Body of pancreas (tissue), 4 donors: ENCODE results near the gene THRA. TPM values are rescaled to one million over a fixed set of nuclear protein-coding genes. Genes with fewer than 3 reads are reported as not detected.

ENCODE experiments used
- ATAC-seq: fragments of 150-250 bp; one replicate; pipeline ENCODE4 v1.9.1; 2016
- DNase-seq, 4 donors: peaks; one replicate each; pipeline ENCODE4 v3.0.0-alpha.2; 2019
- H3K27ac ChIP-seq, 4 donors: fragments of 200-600 bp; sonication (generic); 1 replicate in 3 of 4; 2 replicates in 1 of 4; pipeline versions ENCODE4 v1.5.1 to v1.6.1; 2016 to 2019; ENCODE audit warnings: mild to moderate bottlenecking in 1 of 4, mixed read lengths in 1 of 4, moderate library complexity in 1 of 4
- H3K27me3 ChIP-seq, 2 donors: fragments of 200-600 bp; sonication (generic); one replicate each; pipeline ENCODE4 v1.6.0; 2016; ENCODE audit warnings: mild to moderate bottlenecking in 1 of 2
- H3K36me3 ChIP-seq, 2 donors: fragments of 200-600 bp; sonication (generic); replicated peaks in 1 of 2; 2 replicates each; pipeline ENCODE4 v1.5.1; 2016; ENCODE audit warnings: low read depth in 2 of 2; ENCODE audit not compliant: insufficient read depth in 1 of 2
- H3K4me1 ChIP-seq: fragments of 200-600 bp; sonication (generic); one replicate; pipeline ENCODE4 v1.6.0; 2016
- H3K4me3 ChIP-seq, 2 donors: fragments of 200-600 bp; sonication (generic); 1 replicate in 1 of 2; 2 replicates in 1 of 2; pipeline ENCODE4 v1.5.1; 2016 to 2019
- H3K9me3 ChIP-seq, 3 donors: fragments of 200-600 bp; sonication (generic); 1 replicate in 2 of 3; 2 replicates in 1 of 3; pipeline ENCODE4 v1.5.1; 2016
- POLR2A ChIP-seq, 3 donors: fragments of 450-650 bp; IDR thresholded peaks; one replicate each; pipeline ENCODE4 v1.6.1; 2016; ENCODE audit warnings: antibody characterized with exemption in 3 of 3, mild to moderate bottlenecking in 2 of 3
- WGBS, 2 donors: methylation state at CpG; one replicate each; pipeline ENCODE4 v1.1.5; 2017; 5-methylcytosine and 5-hydroxymethylcytosine counted together
- intact Hi-C: fragments of 100-400 bp; cut with DNase I; formaldehyde crosslinking; loops from one replicate; pipeline ENCODE4 v1.15.1; 2023
- total RNA-seq, 2 donors: library from RNA; depleted of rRNA; stranded (reverse); fragments of >200 nt; gene quantifications; one replicate each; pipeline ENCODE4 v1.1.0, GENCODE V29; 2016
- TF ChIP-seq, protein P1 (sequence below), 7 experiments: fragments of 450-650 bp in 4 of 7; fragments of 200-600 bp in 3 of 7; sonication (generic) in 3 of 7; IDR thresholded peaks; one replicate each; pipeline ENCODE4 v1.5.1; 2016 to 2019; ENCODE audit warnings: antibody characterized with exemption in 7 of 7

THRA gene
- total RNA-seq, 2 donors from 2014 or later, result 37.9 to 61.6 TPM

DNA sequence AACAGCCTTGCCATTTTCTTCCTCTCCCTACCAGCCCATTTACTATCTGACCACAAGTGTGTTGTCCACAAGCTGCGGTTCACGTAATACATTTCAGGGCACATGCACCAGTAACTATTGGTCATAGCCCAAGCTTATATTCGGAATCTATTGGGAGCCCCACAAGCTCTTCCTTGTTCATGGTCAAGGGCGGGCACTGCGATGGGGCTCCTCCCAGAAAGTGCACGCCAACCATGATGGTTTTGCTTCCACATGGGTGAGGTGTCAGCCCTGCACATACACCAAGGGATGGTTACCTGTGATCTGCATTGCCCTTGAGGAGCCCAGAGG is 12.1 kb downstream of the THRA start:
- DNase-seq (no peak), ATAC-seq (peak; percentile 17)
- Histone ChIP-seq H3K27ac (peak overlapping the region; percentile 90 to 98 (median 98)), H3K27me3 (no peaks in the 10 kb centered on the region), H3K9me3 (no peaks in the 10 kb centered on the region), H3K4me3 (no peak overlapping the region), H3K36me3 (no peaks in the 10 kb centered on the region), H3K4me1 (peaks cover 75% of the 10 kb centered on the region)
- intact Hi-C loops, result no loop called here
- TF ChIP-seq, protein P1, sequence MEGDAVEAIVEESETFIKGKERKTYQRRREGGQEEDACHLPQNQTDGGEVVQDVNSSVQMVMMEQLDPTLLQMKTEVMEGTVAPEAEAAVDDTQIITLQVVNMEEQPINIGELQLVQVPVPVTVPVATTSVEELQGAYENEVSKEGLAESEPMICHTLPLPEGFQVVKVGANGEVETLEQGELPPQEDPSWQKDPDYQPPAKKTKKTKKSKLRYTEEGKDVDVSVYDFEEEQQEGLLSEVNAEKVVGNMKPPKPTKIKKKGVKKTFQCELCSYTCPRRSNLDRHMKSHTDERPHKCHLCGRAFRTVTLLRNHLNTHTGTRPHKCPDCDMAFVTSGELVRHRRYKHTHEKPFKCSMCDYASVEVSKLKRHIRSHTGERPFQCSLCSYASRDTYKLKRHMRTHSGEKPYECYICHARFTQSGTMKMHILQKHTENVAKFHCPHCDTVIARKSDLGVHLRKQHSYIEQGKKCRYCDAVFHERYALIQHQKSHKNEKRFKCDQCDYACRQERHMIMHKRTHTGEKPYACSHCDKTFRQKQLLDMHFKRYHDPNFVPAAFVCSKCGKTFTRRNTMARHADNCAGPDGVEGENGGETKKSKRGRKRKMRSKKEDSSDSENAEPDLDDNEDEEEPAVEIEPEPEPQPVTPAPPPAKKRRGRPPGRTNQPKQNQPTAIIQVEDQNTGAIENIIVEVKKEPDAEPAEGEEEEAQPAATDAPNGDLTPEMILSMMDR (IDR thresholded peaks at IDR 0.05), result no peak
- TF ChIP-seq POLR2A (IDR thresholded peaks at IDR 0.05), result no peak
- 29 to 36% methylated on average over 6 of the region's 6 CpGs for whole genome bisulfite sequencing, 2 donors

DNA sequence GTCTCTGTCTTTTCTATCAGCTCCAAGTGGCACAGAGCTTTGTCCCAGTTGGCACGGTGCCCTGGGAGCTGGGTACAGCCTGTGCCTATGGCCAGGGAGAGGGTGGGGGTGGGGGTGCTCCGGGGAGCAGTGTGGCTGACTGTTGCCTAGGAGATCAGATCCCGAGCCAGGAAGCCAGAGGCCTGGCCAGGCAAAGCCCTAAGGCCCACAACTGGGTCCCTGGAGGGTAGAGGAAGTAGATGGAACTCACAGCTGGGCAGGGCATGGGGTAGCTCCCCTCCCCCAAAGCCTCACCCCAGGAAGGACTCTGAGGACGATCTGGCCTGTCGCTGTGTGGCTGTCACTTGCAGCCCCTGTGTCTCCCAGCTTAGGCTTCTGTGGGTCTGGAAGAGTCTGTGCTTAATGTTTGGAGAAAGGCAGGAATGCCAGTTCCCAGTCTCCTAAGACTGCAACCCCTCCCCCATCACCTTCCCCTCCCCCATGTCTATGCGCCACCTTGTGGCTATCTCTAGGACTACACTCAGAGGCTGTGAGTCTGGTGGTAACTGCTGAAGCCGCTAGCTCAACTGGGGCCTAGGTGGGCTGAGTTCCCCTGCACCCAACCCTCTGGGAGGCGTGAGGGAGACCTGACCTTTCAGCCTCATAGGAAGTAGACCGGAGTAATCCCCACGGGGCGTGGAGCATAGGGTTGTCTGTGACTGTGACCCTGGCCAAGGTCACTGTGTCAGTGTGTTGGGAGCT is 12.6 kb downstream of the THRA start:
- ATAC-seq (peak; percentile 81), DNase-seq (peak; percentile 93 to 98 (median 96))
- Histone ChIP-seq H3K27ac (peak overlapping the region; percentile 90 to 98 (median 98)), H3K4me3 (no peak overlapping the region), H3K9me3 (no peaks in the 10 kb centered on the region), H3K4me1 (peaks cover 70% of the 10 kb centered on the region), H3K36me3 (no peaks in the 10 kb centered on the region), H3K27me3 (no peaks in the 10 kb centered on the region)
- intact Hi-C loops, result no loop called here
- WGBS, 2 donors, result 0 to 4% methylated on average over 2 to 11 of the region's 11 CpGs
- TF ChIP-seq, protein P1 (IDR thresholded peaks at IDR 0.05), result peak; percentile 76 to 98 (median 89)
- TF ChIP-seq POLR2A (IDR thresholded peaks at IDR 0.05), result peak in 2 of 3 donors; percentile 47 to 51

DNA sequence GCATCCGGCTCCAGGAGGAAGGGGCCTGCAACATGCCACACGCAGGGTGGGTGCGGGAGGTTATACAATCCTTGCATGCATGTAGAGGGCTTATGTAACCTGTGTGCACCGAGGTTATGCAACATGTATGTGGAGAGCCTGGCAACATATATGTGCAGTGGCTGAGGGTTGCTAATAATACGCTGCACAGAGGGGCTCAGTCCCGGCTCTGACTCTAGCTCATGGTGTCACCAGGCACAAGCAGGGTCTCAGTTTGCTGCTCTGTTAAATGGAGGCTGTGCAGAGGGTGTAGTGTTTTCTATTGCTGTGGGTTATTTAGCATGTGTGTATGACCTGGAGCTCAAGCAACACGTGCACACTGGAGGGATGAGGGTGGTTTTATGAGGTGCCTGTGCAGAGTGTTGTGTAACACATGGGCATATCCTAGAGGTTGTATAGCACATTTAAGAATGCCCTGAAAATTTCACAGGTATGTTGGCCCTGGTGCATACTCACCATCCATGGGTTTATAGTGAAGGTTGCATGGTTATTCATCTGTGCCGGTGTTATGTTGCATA is 13.3 kb downstream of the THRA start:
- no peak for DNase-seq
- WGBS, 2 donors, result 28 to 42% methylated on average over 2 to 8 of the region's 8 CpGs
- Histone ChIP-seq H3K9me3 (no peaks in the 10 kb centered on the region), H3K4me1 (peaks cover 65% of the 10 kb centered on the region), H3K36me3 (no peaks in the 10 kb centered on the region), H3K4me3 (no peak overlapping the region), H3K27me3 (no peaks in the 10 kb centered on the region), H3K27ac (peak overlapping the region; percentile 90 to 98 (median 98))
- ATAC-seq, result no peak
- intact Hi-C loops, result no loop called here
- TF ChIP-seq, protein P1 (IDR thresholded peaks at IDR 0.05), result no peak
- TF ChIP-seq POLR2A (IDR thresholded peaks at IDR 0.05), result no peak

DNA sequence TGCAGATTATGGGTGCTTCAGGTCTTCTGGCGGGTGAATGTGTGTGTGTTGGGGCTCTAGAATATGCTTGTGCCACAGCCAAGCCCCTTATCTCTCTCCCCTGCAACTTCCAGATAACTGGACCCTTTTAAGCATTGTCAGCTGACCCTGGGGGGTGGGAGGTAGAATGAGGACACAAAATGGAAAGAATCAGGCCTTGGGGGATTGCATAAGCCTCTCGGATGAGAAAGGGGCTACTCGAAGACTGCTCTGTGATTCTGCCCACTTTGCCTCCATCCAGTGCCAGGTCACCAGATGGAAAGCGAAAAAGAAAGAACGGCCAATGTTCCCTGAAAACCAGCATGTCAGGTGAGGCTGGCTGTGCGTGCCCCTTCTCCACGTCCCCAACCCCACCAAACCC is 13.8 kb downstream of the THRA start:
- intact Hi-C loops, result no loop called here
- Histone ChIP-seq H3K36me3 (no peaks in the 10 kb centered on the region), H3K4me1 (peaks cover 63% of the 10 kb centered on the region), H3K4me3 (no peak overlapping the region), H3K27ac (peak overlapping the region; percentile 90 to 98 (median 98)), H3K27me3 (no peaks in the 10 kb centered on the region), H3K9me3 (no peaks in the 10 kb centered on the region)
- 76 to 81% methylated on average over 7 of the region's 7 CpGs for WGBS, 2 donors
- no peak for ATAC-seq
- no peak for DNase-seq
- TF ChIP-seq POLR2A (IDR thresholded peaks at IDR 0.05), result no peak
- TF ChIP-seq, protein P1 (IDR thresholded peaks at IDR 0.05), result no peak
